HepG2 (cell line): ENCODE data around the gene STEAP3. TPM values are rescaled to one million over a fixed set of nuclear protein-coding genes. Genes with fewer than 3 reads are reported as not detected.

Source experiments
- ATAC-seq: fragments of 200-7000 bp; cut with Tn5 transposase; 3 replicates; pipeline ENCODE4 v1.9.1; 2020; ENCODE audit warnings: mild to moderate bottlenecking, moderate library complexity
- BruUV-seq: library from RNA; stranded (reverse); fragments of 400-500 nt; replicated peaks from 2 replicates; lab custom pipeline; 2021; lab: Mats Ljungman, UMichigan
- CTCF ChIA-PET: fragments of 300-600 bp; formaldehyde crosslinking; extraction: SDS; loops from one replicate; lab custom pipeline; 2021; ENCODE audit warnings: low total read pairs, inconsistent platforms, low intra/inter-chr PET ratio; lab: Yijun Ruan, JAX
- POLR2A ChIA-PET: fragments of 350-600 bp; sonication (Branson Sonifier 250); formaldehyde crosslinking; loops from one replicate; lab custom pipeline; 2020; ENCODE audit warnings: antibody characterized with exemption, inconsistent platforms; lab: Yijun Ruan, JAX
- DNase-seq: peaks from one replicate; pipeline ENCODE4 v3.0.0-alpha.2; 2015; ENCODE audit warnings: low spot score
- FAIRE-seq: peaks from 3 replicates; lab custom pipeline; 2011; peaks lifted over from hg19 to GRCh38; lab: Jason Lieb, UNC
- H2AFZ ChIP-seq: one replicate; pipeline ENCODE4 v1.6.1; 2011; ENCODE audit warnings: low read length, inconsistent platforms
- H3K27ac ChIP-seq: fragments of 300-600 bp; 3 replicates; pipeline ENCODE4 v1.8.0; 2011; ENCODE audit warnings: mixed run types, mild to moderate bottlenecking, mixed read lengths, low read length, inconsistent platforms; ENCODE audit not compliant: insufficient read depth; ENCODE audit errors: extremely low read length
- H3K27me3 ChIP-seq, 2 experiments: fragments of 200-600 bp in 1 of 2; 2 replicates in 1 of 2; 3 replicates in 1 of 2; pipeline versions ENCODE4 v1.6.0 to v1.8.0; 2011; ENCODE audit warnings: low read length in 2 of 2, mild to moderate bottlenecking in 2 of 2, moderate library complexity in 2 of 2, inconsistent platforms in 1 of 2; ENCODE audit not compliant: insufficient read depth in 2 of 2, control insufficient read depth in 1 of 2
- H3K36me3 ChIP-seq, 2 experiments: fragments of 200-600 bp in 1 of 2; replicated peaks in 1 of 2; 2 replicates in 1 of 2; 3 replicates in 1 of 2; pipeline versions ENCODE4 v1.5.1 to v1.8.0; 2011; ENCODE audit warnings: low read length in 2 of 2, inconsistent platforms in 1 of 2; ENCODE audit not compliant: insufficient read depth in 2 of 2, control insufficient read depth in 1 of 2
- H3K4me1 ChIP-seq: 2 replicates; pipeline ENCODE4 v1.5.1; 2012; ENCODE audit warnings: low read length, inconsistent platforms; ENCODE audit not compliant: insufficient read depth
- H3K4me2 ChIP-seq: 2 replicates; pipeline ENCODE4 v1.6.0; 2011; ENCODE audit warnings: low read depth, low read length, inconsistent platforms
- H3K4me3 ChIP-seq, 3 experiments: fragments of 200-600 bp in 1 of 3; sonication (generic), shearing (Covaris generic) in 1 of 3; replicated peaks in 1 of 3; 2 replicates each; pipeline ENCODE4 v1.5.1; 2011 to 2016; ENCODE audit warnings: low read length in 3 of 3, inconsistent platforms in 2 of 3, low read depth in 2 of 3, mild to moderate bottlenecking in 2 of 3, control low read depth in 1 of 3, mixed read lengths in 1 of 3; ENCODE audit not compliant: insufficient read depth in 1 of 3
- H3K79me2 ChIP-seq: one replicate; pipeline ENCODE4 v1.6.1; 2011; ENCODE audit warnings: low read length, inconsistent platforms; ENCODE audit not compliant: insufficient read depth
- H3K9ac ChIP-seq: 2 replicates; pipeline ENCODE4 v1.6.0; 2011; ENCODE audit warnings: mild to moderate bottlenecking, low read depth, low read length, inconsistent platforms; ENCODE audit not compliant: insufficient read depth
- H3K9me3 ChIP-seq: 2 replicates; pipeline ENCODE4 v1.5.1; 2012; ENCODE audit warnings: mild to moderate bottlenecking, low read length
- H4K20me1 ChIP-seq: 2 replicates; pipeline ENCODE4 v1.6.0; 2011; ENCODE audit warnings: inconsistent platforms, mild to moderate bottlenecking, low read length, moderate library complexity; ENCODE audit not compliant: insufficient read depth
- FOSL2 ChIP-seq: sonication (generic); formaldehyde crosslinking; IDR thresholded peaks from 2 replicates; pipeline ENCODE4 v1.4.0; 2020; ENCODE audit warnings: missing genetic modification reagents
- HNF4A ChIP-seq: sonication (generic); formaldehyde crosslinking; IDR thresholded peaks from 2 replicates; pipeline ENCODE4 v1.4.0; 2020; ENCODE audit warnings: missing genetic modification reagents
- HNF4G ChIP-seq, 2 experiments: sonication (generic) in 1 of 2; formaldehyde crosslinking in 1 of 2; IDR thresholded peaks; 2 replicates each; pipeline versions ENCODE4 v1.4.0 to v1.6.1; 2011 to 2020; ENCODE audit warnings: borderline replicate concordance in 2 of 2, low read depth in 2 of 2, mild to moderate bottlenecking in 2 of 2, low read length in 1 of 2, missing genetic modification reagents in 1 of 2, moderate library complexity in 1 of 2
- PATZ1 ChIP-seq: sonication (generic); formaldehyde crosslinking; IDR thresholded peaks from 2 replicates; pipeline ENCODE4 v1.4.0; 2020; ENCODE audit warnings: missing genetic modification reagents
- PHF21A ChIP-seq: sonication (generic); formaldehyde crosslinking; IDR thresholded peaks from 2 replicates; pipeline ENCODE4 v1.5.0; 2020; ENCODE audit warnings: mild to moderate bottlenecking, missing genetic modification reagents
- RARA ChIP-seq: IDR thresholded peaks from 2 replicates; pipeline ENCODE4 v1.6.1; 2016; ENCODE audit warnings: missing genetic modification reagents, missing compliant biosample characterization
- ZNF281 ChIP-seq: sonication (generic); formaldehyde crosslinking; IDR thresholded peaks from 2 replicates; pipeline ENCODE4 v1.4.0; 2020; ENCODE audit warnings: missing genetic modification reagents, borderline replicate concordance
- in situ Hi-C: cut with HindIII; loops from 2 replicates; pipeline ENCODE4 v1.10.0; 2017; ENCODE audit warnings: low pct_unique_long_range_greater_than_20kb; ENCODE audit not compliant: extremely low pct_ligation_motif_present
- intact Hi-C: fragments of 100-400 bp; cut with micrococcal nuclease; formaldehyde crosslinking; loops from one replicate; pipeline ENCODE4 v1.10.0; 2022; ENCODE audit not compliant: unreplicated experiment
- polyA plus RNA-seq, 8 experiments: library from polyadenylated mRNA; depleted of rRNA in 3 of 8; stranded (reverse) in 7 of 8; unstranded in 1 of 8; fragments of >200 nt; fragmentation: Illumina TruSeq in 4 of 8; extraction: Trizol in 4 of 8; gene quantifications; 2 replicates each; pipeline versions ENCODE4 v1.2.1 to v1.2.3, GENCODE V29; 2011 to 2016; ENCODE audit warnings: low read depth in 4 of 8, missing spikeins in 1 of 8, mixed read lengths in 1 of 8; ENCODE audit not compliant: insufficient read depth in 1 of 8
- total RNA-seq, 5 experiments: library from RNA; depleted of rRNA; stranded (reverse); fragments of >200 nt; fragmentation: Illumina TruSeq; extraction: Trizol; gene quantifications; 2 replicates each; pipeline ENCODE4 v1.2.3, GENCODE V29; 2016; ENCODE audit warnings: low read depth in 1 of 5

Gene STEAP3
- total and polyA plus RNA-seq, 2 of the 13 experiments (the other 11 are each of a cell fraction or from before 2014, with no cell fraction given): 7.3 to 21.1 TPM

GRCh38 chr2:119197126-119197405, 26.6 kb upstream of the STEAP3 start:
- Histone ChIP-seq H3K36me3 (no peaks in the 10 kb centered on the region), H3K27me3 (peaks cover 0 to 3% of the 10 kb centered on the region in 2 experiments; a peak in 1 of 5 replicates), H3K4me3 (no peak overlapping the region), H3K9me3 (no peaks in the 10 kb centered on the region), H3K79me2 (no peaks in the 10 kb centered on the region), H4K20me1 (no peaks in the 10 kb centered on the region), H3K9ac (no peak overlapping the region), H2AFZ (no peak overlapping the region), H3K27ac (no peak overlapping the region), H3K4me1 (peaks cover 29% of the 10 kb centered on the region), H3K4me2 (no peak overlapping the region)
- no TSS peak for BruUV-seq
- ChIA-PET CTCF (no interaction called here), POLR2A (interaction anchor here (0.9 kb wide), 1 partner anchor 27 kb away, joined by 6 read pairs; the partner anchor contains the start of gene STEAP3)
- FAIRE-seq (peak; percentile 62), DNase-seq (peak; percentile 27), ATAC-seq (peak; percentile 19)
- intact Hi-C loops (no loop called here), in situ Hi-C loops (no loop called here)
- TF ChIP-seq RARA (no peak), ZNF281 (CRISPR knock-in tag) (peak; percentile 84), HNF4G (IDR thresholded peaks at IDR 0.05; ENCODE audit: borderline replicate concordance, low read depth, low read length) (peak; percentile 83), HNF4G (CRISPR knock-in tag; IDR thresholded peaks at IDR 0.05; ENCODE audit: borderline replicate concordance, low read depth) (no peak), HNF4A (CRISPR knock-in tag) (peak; percentile 68), PATZ1 (peak; percentile 25; the same call in 1 of the 2 replicates), PHF21A (CRISPR knock-in tag) (no peak), FOSL2 (peak; percentile 47; the same call in 1 of the 2 replicates)
